ENCODE results near the gene ABCB7. TPM values are rescaled to one million over a fixed set of nuclear protein-coding genes. Genes with fewer than 3 reads are reported as not detected.
"Not testable (repeated sequence)": the region's sequence is repeated elsewhere in the genome, so short reads cannot be mapped to it uniquely, and the experiment has no call there.

The ABCB7 gene
- total RNA-seq = 37.4 and 45.7 TPM in 2 replicates

GRCh38 chrX:75155827-75156525 is at the start of gene ABCB7:
TSS of gene ABCB7 (minus strand) at chrX:75156283. CDS start at chrX:75156272, 11 bp downstream.
- intact Hi-C loops (cut with micrococcal nuclease) = loop anchor here (2.0 to 10.0 kb wide), 4 partner anchors 94 to 541 kb away; partner anchors contain the start of genes NEXMIF, RLIM and UPRT
- H3K27me3 Mint-ChIP-seq = no peaks in the 10 kb centered on the region
- H3K4me3 Mint-ChIP-seq = peak within 1 kb of the TSS; percentile 90
- peak; percentile 89 for DNase-seq
- no peaks in the 10 kb centered on the region for H3K9me3 Mint-ChIP-seq
- H3K4me1 Mint-ChIP-seq = peaks cover 30% of the 10 kb centered on the region
- peak within 1 kb of the TSS; percentile 93 for H3K27ac Mint-ChIP-seq
- peaks cover 5% of the 10 kb centered on the region for H3K36me3 Mint-ChIP-seq (ENCODE audit: low read depth)

GRCh38 chrX:75188415-75189206 is 32.5 kb upstream of the ABCB7 start:
- intact Hi-C loops (cut with micrococcal nuclease); H3K27ac Mint-ChIP-seq; H3K9me3 Mint-ChIP-seq; DNase-seq; H3K4me1 Mint-ChIP-seq; H3K4me3 Mint-ChIP-seq; H3K27me3 Mint-ChIP-seq; H3K36me3 Mint-ChIP-seq (ENCODE audit: low read depth): not testable (repeated sequence)

DNA sequence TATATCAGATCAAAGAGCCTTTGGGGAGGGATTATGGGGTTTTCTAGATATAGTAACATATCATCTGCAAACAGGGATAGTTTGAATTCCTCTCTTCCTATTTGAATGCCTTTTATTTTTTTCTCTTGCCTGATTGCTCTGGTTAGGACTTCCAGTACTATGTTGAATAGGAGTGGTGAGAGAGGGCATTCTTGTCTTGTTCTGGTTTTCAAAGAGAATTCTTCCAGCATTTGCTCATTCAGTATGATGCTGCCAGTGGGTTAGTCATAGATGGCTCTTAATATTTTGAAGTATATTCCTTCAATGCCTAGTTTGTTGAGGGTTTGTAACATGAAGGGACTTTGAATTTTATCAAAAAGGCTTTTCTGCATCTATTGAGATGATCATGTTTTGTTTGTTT is 25.6 kb upstream of the ABCB7 start:
- Mint-ChIP-seq H3K36me3 (ENCODE audit: low read depth) (no peaks in the 10 kb centered on the region), H3K9me3 (no peaks in the 10 kb centered on the region), H3K27ac (no peak overlapping the region), H3K4me1 (no peaks in the 10 kb centered on the region), H3K4me3 (no peak overlapping the region), H3K27me3 (no peaks in the 10 kb centered on the region)
- intact Hi-C loops (cut with micrococcal nuclease) = no loop called here
- no peak for DNase-seq

GRCh38 chrX:75179536-75180293 is 23.6 kb upstream of the ABCB7 start:
- H3K4me3 Mint-ChIP-seq; DNase-seq; H3K27ac Mint-ChIP-seq; intact Hi-C loops (cut with micrococcal nuclease); H3K27me3 Mint-ChIP-seq; H3K9me3 Mint-ChIP-seq; H3K4me1 Mint-ChIP-seq; H3K36me3 Mint-ChIP-seq (ENCODE audit: low read depth): not testable (repeated sequence)

- DNase-seq; intact Hi-C loops (cut with micrococcal nuclease); H3K4me1 Mint-ChIP-seq; H3K9me3 Mint-ChIP-seq; H3K36me3 Mint-ChIP-seq (ENCODE audit: low read depth); H3K27ac Mint-ChIP-seq; H3K4me3 Mint-ChIP-seq; H3K27me3 Mint-ChIP-seq: not testable (repeated sequence)
These were observed 16.3 kb upstream of the ABCB7 start for GRCh38 chrX:75172257-75172890.

GRCh38 chrX:75158054-75158453 is 2.0 kb upstream of the ABCB7 start:
- H3K4me1 Mint-ChIP-seq = peaks cover 26% of the 10 kb centered on the region
- DNase-seq = no peak
- no peak overlapping the region for H3K4me3 Mint-ChIP-seq
- no peaks in the 10 kb centered on the region for H3K9me3 Mint-ChIP-seq
- intact Hi-C loops (cut with micrococcal nuclease) = loop anchor here (5.0 to 10.0 kb wide), 2 partner anchors 96 to 233 kb away; partner anchors contain the start of gene NEXMIF
- no peak overlapping the region for H3K27ac Mint-ChIP-seq
- no peaks in the 10 kb centered on the region for H3K36me3 Mint-ChIP-seq (ENCODE audit: low read depth)
- no peaks in the 10 kb centered on the region for H3K27me3 Mint-ChIP-seq

- Mint-ChIP-seq H3K27me3 (no peaks in the 10 kb centered on the region), H3K36me3 (ENCODE audit: low read depth) (peaks cover 2% of the 10 kb centered on the region), H3K9me3 (no peaks in the 10 kb centered on the region), H3K4me3 (peak overlapping the region; percentile 90), H3K27ac (peak overlapping the region; percentile 93), H3K4me1 (peaks cover 26% of the 10 kb centered on the region)
- peak; percentile 53 for DNase-seq
- intact Hi-C loops (cut with micrococcal nuclease) = loop anchor here (2.0 to 10.0 kb wide), 4 partner anchors 94 to 542 kb away; partner anchors contain the start of genes NEXMIF, RLIM and UPRT
These were observed 455 bp upstream of the ABCB7 start for GRCh38 chrX:75156531-75156945.

DNA sequence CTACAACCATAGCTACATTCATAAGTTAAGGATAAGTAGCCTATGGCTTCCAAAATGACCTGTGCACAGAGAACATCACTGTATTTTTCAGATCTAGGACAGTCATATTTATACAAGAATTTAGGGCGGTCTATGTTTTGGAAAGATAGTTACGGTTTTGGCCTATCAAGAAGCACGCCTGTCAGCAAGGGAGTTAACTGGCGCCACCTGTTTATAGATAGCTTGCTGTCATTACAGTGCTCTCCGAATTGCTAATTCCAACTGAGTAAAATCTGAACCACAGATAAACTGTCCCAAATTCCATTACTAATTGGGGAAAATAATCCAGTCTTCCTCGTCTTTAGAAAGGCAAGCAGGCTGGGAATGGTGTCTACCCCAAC is 646 bp downstream of the ABCB7 start:
- peak overlapping the region; percentile 93 for H3K27ac Mint-ChIP-seq
- no peaks in the 10 kb centered on the region for H3K27me3 Mint-ChIP-seq
- no peak for DNase-seq
- peaks cover 30% of the 10 kb centered on the region for H3K4me1 Mint-ChIP-seq
- H3K4me3 Mint-ChIP-seq = peak overlapping the region; percentile 90
- H3K9me3 Mint-ChIP-seq = no peaks in the 10 kb centered on the region
- intact Hi-C loops (cut with micrococcal nuclease) = loop anchor here (5.0 to 10.0 kb wide), 2 partner anchors 93 to 231 kb away; partner anchors contain the start of gene NEXMIF
- peaks cover 5% of the 10 kb centered on the region for H3K36me3 Mint-ChIP-seq (ENCODE audit: low read depth)

- Mint-ChIP-seq H3K27me3 (no peaks in the 10 kb centered on the region), H3K27ac (no peak overlapping the region)
- intact Hi-C loops (cut with micrococcal nuclease) = loop anchor here (5.0 to 10.0 kb wide), 2 partner anchors 93 to 230 kb away; partner anchors contain the start of gene NEXMIF
These were observed 1.2 kb downstream of the ABCB7 start for GRCh38 chrX:75154871-75155270.

GRCh38 chrX:75151827-75152592 is 4.1 kb downstream of the ABCB7 start:
- peaks cover 16% of the 10 kb centered on the region for H3K36me3 Mint-ChIP-seq (ENCODE audit: low read depth)
- no peaks in the 10 kb centered on the region for H3K27me3 Mint-ChIP-seq
- H3K27ac Mint-ChIP-seq = no peak overlapping the region
- DNase-seq = no peak
- intact Hi-C loops (cut with micrococcal nuclease) = loop anchor here (10.0 kb wide), 1 partner anchor 227 kb away; the partner anchor contains the start of gene NEXMIF
- H3K4me3 Mint-ChIP-seq = no peak overlapping the region
- H3K4me1 Mint-ChIP-seq = peaks cover 23% of the 10 kb centered on the region
- peaks cover 4% of the 10 kb centered on the region for H3K9me3 Mint-ChIP-seq

More at GRCh38 chrX:75154871-75155270, 1.2 kb downstream of the ABCB7 start:
- no peak for DNase-seq
- H3K9me3 Mint-ChIP-seq = no peaks in the 10 kb centered on the region
- H3K4me1 Mint-ChIP-seq = peaks cover 31% of the 10 kb centered on the region
- H3K4me3 Mint-ChIP-seq = peak overlapping the region; percentile 90
- H3K36me3 Mint-ChIP-seq (ENCODE audit: low read depth) = peaks cover 8% of the 10 kb centered on the region

- intact Hi-C loops (cut with micrococcal nuclease) = loop anchor here (10.0 kb wide), 1 partner anchor 225 kb away; the partner anchor contains the start of gene NEXMIF
These were observed 6.4 kb downstream of the ABCB7 start for GRCh38 chrX:75149654-75150053.

GRCh38 chrX:75132672-75133071 is 23.4 kb downstream of the ABCB7 start:
- Mint-ChIP-seq H3K4me1 (peaks cover 16% of the 10 kb centered on the region), H3K4me3 (no peak overlapping the region), H3K27ac (no peak overlapping the region), H3K27me3 (no peaks in the 10 kb centered on the region), H3K36me3 (ENCODE audit: low read depth) (peaks cover 20% of the 10 kb centered on the region), H3K9me3 (peaks cover 4% of the 10 kb centered on the region)
- DNase-seq = no peak
- intact Hi-C loops (cut with micrococcal nuclease) = no loop called here

More at GRCh38 chrX:75149654-75150053, 6.4 kb downstream of the ABCB7 start:
- Mint-ChIP-seq H3K27me3 (no peaks in the 10 kb centered on the region), H3K4me3 (no peak overlapping the region), H3K9me3 (peaks cover 4% of the 10 kb centered on the region), H3K4me1 (peaks cover 23% of the 10 kb centered on the region), H3K27ac (no peak overlapping the region), H3K36me3 (ENCODE audit: low read depth) (peaks cover 22% of the 10 kb centered on the region)
- no peak for DNase-seq

Measured in activated CD4-positive, alpha-beta T cell treated with anti-CD3 and anti-CD28 coated beads, Interleukin-2, amount 10 ng/mL, durations not matched to agents 24 days and 14 days (primary cell).